Measurements from ENCODE around the gene PAM16. TPM values are rescaled to one million over a fixed set of nuclear protein-coding genes. Genes with fewer than 3 reads are reported as not detected.
"Not testable (repeated sequence)": the region's sequence is repeated elsewhere in the genome, so short reads cannot be mapped to it uniquely, and the experiment has no call there.

PAM16 gene
- total RNA-seq, 3 donors from 2014 or later (not counting 1 experiment from before 2014, with no cell fraction given) = 29.4 to 42.7 (median 39.0) TPM

- TF ChIP-seq CTCF (IDR thresholded peaks at IDR 0.05) = no peak
- no peaks in the 10 kb centered on the region for H3K27me3 Mint-ChIP-seq (ENCODE audit: low read depth in 2 of 2)
- H3K4me3 Mint-ChIP-seq = no peak overlapping the region
- no peaks in the 10 kb centered on the region for H3K36me3 Mint-ChIP-seq
- WGBS (ENCODE audit: insufficient coverage) = 74% methylated on average over 13 of the region's 14 CpGs
- H3K4me1 Mint-ChIP-seq = peaks cover 10 to 22% of the 10 kb centered on the region in 2 donors
- Histone ChIP-seq H3K27me3 (ENCODE audit: control insufficient read depth, insufficient read depth, low read length) (no peaks in the 10 kb centered on the region), H3K4me1 (ENCODE audit: control insufficient read depth, insufficient read depth, low read length) (peaks cover 17% of the 10 kb centered on the region), H3K36me3 (ENCODE audit: control insufficient read depth, insufficient read depth, low read length) (peaks cover 4% of the 10 kb centered on the region), H3K4me3 (ENCODE audit: low read length) (no peak overlapping the region), H3K9me3 (ENCODE audit: control insufficient read depth, insufficient read depth, low read length) (no peaks in the 10 kb centered on the region), H3K27ac (ENCODE audit: low read length) (no peak overlapping the region)
- no peaks in the 10 kb centered on the region for H3K9me3 Mint-ChIP-seq
- intact Hi-C loops (cut with micrococcal nuclease) = no loop called here
- peak; percentile 33 to 52 (median 42) for ATAC-seq
- H3K27ac Mint-ChIP-seq = peak overlapping the region; percentile 25 to 57
- DNase-seq = no peak
Measured at GRCh38 chr16:4345836-4346781, 5.0 kb downstream of the PAM16 start.

DNA sequence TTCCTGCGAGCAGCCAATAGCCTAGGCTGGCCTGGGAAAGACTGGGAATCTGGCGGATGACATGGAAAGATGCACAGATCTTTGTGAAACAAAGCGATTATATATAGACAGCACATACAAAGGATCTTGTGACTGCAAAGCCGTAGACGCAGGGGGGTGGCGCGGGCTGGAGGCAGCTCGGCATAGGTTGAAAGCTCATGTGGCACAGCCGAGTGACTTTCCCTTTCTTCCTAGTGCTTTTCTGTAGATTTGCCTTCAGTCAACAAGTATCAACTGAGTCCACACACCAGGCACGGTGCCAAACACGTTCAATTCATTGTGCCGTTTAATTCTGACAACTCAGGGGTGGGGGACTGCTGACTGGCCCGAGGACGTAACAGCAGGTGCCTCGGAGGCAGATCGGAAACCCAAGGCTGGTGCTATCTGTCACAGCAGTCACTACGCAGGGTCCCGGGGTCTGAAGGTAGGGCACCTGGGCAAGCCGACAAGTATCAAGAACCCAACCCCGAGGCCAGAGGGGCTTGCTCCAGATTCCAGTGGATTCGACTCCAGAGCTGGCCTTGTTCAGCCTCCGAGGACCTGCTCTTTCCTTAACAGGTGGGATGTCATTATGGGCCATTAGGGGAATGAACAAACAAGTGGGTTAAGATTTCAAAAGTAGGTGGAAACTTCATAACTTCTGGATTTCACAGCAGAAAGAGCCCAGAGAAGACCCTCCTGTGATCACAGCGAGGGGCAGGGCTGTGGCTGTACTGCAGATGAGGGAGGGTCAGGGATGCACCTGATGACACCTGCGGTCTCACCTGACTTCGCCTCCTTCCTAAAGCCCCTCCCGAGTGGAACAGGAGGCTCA lies 5.9 kb downstream of the PAM16 start:
- Histone ChIP-seq H3K4me1 (ENCODE audit: control insufficient read depth, insufficient read depth, low read length) (peaks cover 11% of the 10 kb centered on the region), H3K4me3 (ENCODE audit: low read length) (no peak overlapping the region), H3K36me3 (ENCODE audit: control insufficient read depth, insufficient read depth, low read length) (peaks cover 13% of the 10 kb centered on the region), H3K27me3 (ENCODE audit: control insufficient read depth, insufficient read depth, low read length) (no peaks in the 10 kb centered on the region), H3K9me3 (ENCODE audit: control insufficient read depth, insufficient read depth, low read length) (no peaks in the 10 kb centered on the region), H3K27ac (ENCODE audit: low read length) (no peak overlapping the region)
- ATAC-seq (no peak), DNase-seq (no peak)
- 95% methylated on average over 26 of the region's 26 CpGs for WGBS (ENCODE audit: insufficient coverage)
- intact Hi-C loops (cut with micrococcal nuclease) = no loop called here
- Mint-ChIP-seq H3K36me3 (no peaks in the 10 kb centered on the region), H3K27ac (peak overlapping the region; percentile 25 to 57), H3K4me3 (no peak overlapping the region), H3K4me1 (peaks cover 6 to 17% of the 10 kb centered on the region in 2 donors), H3K27me3 (ENCODE audit: low read depth in 2 of 2) (no peaks in the 10 kb centered on the region), H3K9me3 (no peaks in the 10 kb centered on the region)
- TF ChIP-seq CTCF (IDR thresholded peaks at IDR 0.05) = no peak

DNA sequence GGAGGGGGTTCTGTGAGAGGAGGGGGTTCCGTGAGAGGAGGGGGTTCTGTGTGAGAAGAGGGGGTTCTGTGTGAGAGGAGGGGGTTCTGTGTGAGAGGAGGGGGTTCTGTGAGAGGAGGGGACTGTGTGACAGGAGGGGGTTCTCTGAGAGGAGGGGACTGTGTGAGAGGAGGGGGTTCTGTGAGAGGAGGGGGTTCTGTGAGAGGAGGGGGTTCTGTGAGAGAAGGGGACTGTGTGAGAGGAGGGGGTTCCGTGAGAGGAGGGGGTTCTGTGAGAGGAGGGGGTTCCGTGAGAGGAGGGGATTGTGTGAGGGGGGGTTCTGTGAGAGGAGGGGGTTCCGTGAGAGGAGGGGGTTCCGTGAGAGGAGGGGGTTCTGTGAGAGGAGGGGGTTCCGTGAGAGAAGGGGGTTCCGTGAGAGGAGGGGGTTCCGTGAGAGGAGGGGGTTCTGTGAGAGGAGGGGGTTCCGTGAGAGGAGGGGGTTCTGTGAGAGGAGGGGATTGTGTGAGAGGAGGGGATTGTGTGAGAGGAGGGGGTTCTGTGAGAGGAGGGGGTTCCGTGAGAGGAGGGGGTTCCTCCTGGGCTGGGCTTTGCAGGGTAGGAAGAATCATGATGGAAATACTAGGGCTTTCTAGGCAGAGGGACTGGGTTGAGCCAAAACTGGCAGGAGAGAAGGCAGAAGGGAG lies 6.7 kb downstream of the PAM16 start:
- H3K27me3 Mint-ChIP-seq (ENCODE audit: low read depth in 2 of 2); DNase-seq; H3K9me3 Mint-ChIP-seq; H3K4me3 Mint-ChIP-seq; H3K9me3 ChIP-seq (ENCODE audit: control insufficient read depth, insufficient read depth, low read length); H3K36me3 Mint-ChIP-seq; H3K27ac ChIP-seq (ENCODE audit: low read length); H3K4me3 ChIP-seq (ENCODE audit: low read length); H3K4me1 ChIP-seq (ENCODE audit: control insufficient read depth, insufficient read depth, low read length); ATAC-seq; intact Hi-C loops (cut with micrococcal nuclease); H3K27me3 ChIP-seq (ENCODE audit: control insufficient read depth, insufficient read depth, low read length): not testable (repeated sequence)
- H3K36me3 ChIP-seq (ENCODE audit: control insufficient read depth, insufficient read depth, low read length) = peaks cover 17% of the 10 kb centered on the region
- Mint-ChIP-seq H3K4me1 (peaks cover 6 to 17% of the 10 kb centered on the region in 2 donors), H3K27ac (peak overlapping the region; percentile 57 to 65)
- WGBS (ENCODE audit: insufficient coverage) = 60% methylated on average over 6 of the region's 10 CpGs
